ENCODE data around the gene ACTN4. TPM values are rescaled to one million over a fixed set of nuclear protein-coding genes. Genes with fewer than 3 reads are reported as not detected.

ACTN4 gene
- total and polyA plus RNA-seq, 2 of the 4 experiments (the other 2 are of a cell fraction) = 541 to 659 TPM

DNA sequence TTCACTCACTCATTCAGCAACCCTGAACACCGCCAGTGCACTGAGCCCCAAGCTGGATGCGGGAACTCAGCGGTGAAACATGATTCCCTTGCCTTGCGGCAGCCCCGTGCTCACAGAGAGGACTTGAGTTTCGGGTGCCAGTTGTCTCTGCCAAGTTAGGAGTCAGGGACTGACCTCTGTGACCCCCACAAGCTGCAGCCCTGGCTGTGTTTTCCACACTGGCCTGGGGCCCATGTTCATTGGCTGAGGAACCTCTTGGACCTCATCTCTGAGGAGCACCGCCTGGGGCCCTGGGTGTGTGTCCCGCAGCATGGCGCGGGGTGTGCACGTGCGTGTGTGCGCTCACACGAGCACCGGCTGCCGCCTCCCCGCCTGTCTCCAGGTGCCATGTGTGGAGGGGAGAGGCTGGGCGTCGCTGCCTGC is 65.8 kb downstream of the ACTN4 start (continued):
- no peak for TF ChIP-seq MXI1 (IDR thresholded peaks at IDR 0.05; ENCODE audit: borderline replicate concordance, low read depth, low read length)
- TF ChIP-seq, protein P1, sequence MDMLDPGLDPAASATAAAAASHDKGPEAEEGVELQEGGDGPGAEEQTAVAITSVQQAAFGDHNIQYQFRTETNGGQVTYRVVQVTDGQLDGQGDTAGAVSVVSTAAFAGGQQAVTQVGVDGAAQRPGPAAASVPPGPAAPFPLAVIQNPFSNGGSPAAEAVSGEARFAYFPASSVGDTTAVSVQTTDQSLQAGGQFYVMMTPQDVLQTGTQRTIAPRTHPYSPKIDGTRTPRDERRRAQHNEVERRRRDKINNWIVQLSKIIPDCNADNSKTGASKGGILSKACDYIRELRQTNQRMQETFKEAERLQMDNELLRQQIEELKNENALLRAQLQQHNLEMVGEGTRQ (IDR thresholded peaks at IDR 0.05; ENCODE audit: low read depth, low read length) = no peak
- TF ChIP-seq POLR2A (IDR thresholded peaks at IDR 0.05; ENCODE audit: low read depth, low read length) = no peak
- TF ChIP-seq SMC3 (IDR thresholded peaks at IDR 0.05; ENCODE audit: low read depth, low read length) = no peak

GRCh38 chr19:38713865-38714264 is 66.4 kb downstream of the ACTN4 start:
- peak overlapping the region; percentile 40; the same call in 1 of the 2 replicates for H3K27ac ChIP-seq (ENCODE audit: insufficient read depth, low read length)
- BruUV-seq (replicated peaks) = no TSS peak
- no peak for ATAC-seq (ENCODE audit: low read depth)
- ChIA-PET CTCF (no interaction called here), POLR2A (ENCODE audit: unreplicated experiment) (no interaction called here)
- no peak overlapping the region for H3K56ac ChIP-seq (ENCODE audit: extremely low read depth, insufficient read depth, low read length)
- no peak overlapping the region for H3K14ac ChIP-seq (replicated peaks; ENCODE audit: low read depth, low read length)
- intact Hi-C loops (cut with micrococcal nuclease) (no loop called here), dilution Hi-C loops (cut with HindIII; ENCODE audit: low sequenced_read_pairs, unreplicated experiment) (no loop called here), in situ Hi-C loops (cut with MboI; ENCODE audit: low sequenced_read_pairs) (no loop called here)
- H4K5ac ChIP-seq (ENCODE audit: low read depth, low read length) = peak overlapping the region; percentile 13; the same call in 1 of the 2 replicates
- H3K4ac ChIP-seq (ENCODE audit: low read depth, low read length) = peak overlapping the region; percentile 43; the same call in 1 of the 2 replicates
- H3K27me3 ChIP-seq (ENCODE audit: control insufficient read depth, insufficient read depth, low read length) = no peaks in the 10 kb centered on the region
- peak overlapping the region; percentile 41; the same call in 1 of the 2 replicates for H4K91ac ChIP-seq (ENCODE audit: insufficient read depth, low read depth, low read length)
- H2AK9ac ChIP-seq (replicated peaks; ENCODE audit: low read depth, low read length, poor library complexity) = peak overlapping the region; percentile 58
- H2AFZ ChIP-seq (replicated peaks; ENCODE audit: low read length, poor library complexity) = peak overlapping the region; percentile 23
- peaks cover 35% of the 10 kb centered on the region for H3K4me1 ChIP-seq (ENCODE audit: control insufficient read depth, insufficient read depth, low read length)
- no peak overlapping the region for H3K18ac ChIP-seq (ENCODE audit: low read depth, low read length)
- H4K20me1 ChIP-seq (ENCODE audit: insufficient read depth, low read length) = peaks cover 38% of the 10 kb centered on the region
- no peak overlapping the region for H2BK20ac ChIP-seq (ENCODE audit: low read depth, low read length)
- H3K4me3 ChIP-seq (ENCODE audit: insufficient read depth, low read depth, low read length) = no peak overlapping the region
- H3K9me3 ChIP-seq (ENCODE audit: control insufficient read depth, insufficient read depth, low read length) = no peaks in the 10 kb centered on the region
- peak overlapping the region; percentile 78; the same call in 1 of the 2 replicates for H3K23ac ChIP-seq (ENCODE audit: low read depth, low read length)
- H2AK5ac ChIP-seq (ENCODE audit: low read depth, low read length) = peak overlapping the region; percentile 76
- H4K8ac ChIP-seq (ENCODE audit: low read depth in 2 of 2, low read length in 2 of 2) = peak overlapping the region in 1 of 2 experiments; percentile 52; a peak in 1 of 4 replicates
- no peak overlapping the region for H2BK120ac ChIP-seq (ENCODE audit: low read depth, low read length)
- no peak overlapping the region for H3K9ac ChIP-seq (ENCODE audit: low read depth, low read length)
- TF ChIP-seq CEBPB (IDR thresholded peaks at IDR 0.05; ENCODE audit: low read depth, low read length) (no peak), RCOR1 (IDR thresholded peaks at IDR 0.05; ENCODE audit: insufficient replicate concordance, low read length) (no peak), CHD1 (IDR thresholded peaks at IDR 0.05; ENCODE audit: low read depth, low read length) (no peak), RAD21 (IDR thresholded peaks at IDR 0.05; ENCODE audit: low read length) (no peak), NFE2L2 (IDR thresholded peaks at IDR 0.05; ENCODE audit: low read depth, low read length) (no peak)
- 100% methylated on average over 1 of the region's 14 CpGs; no CpG with 5 or more reads in 1 of the 2 experiments for WGBS, 2 experiments (ENCODE audit: extremely low coverage in 2 of 2, insufficient read length in 1 of 2)
- DNase-seq = no peak
- peaks cover 80% of the 10 kb centered on the region for H3K36me3 ChIP-seq (ENCODE audit: control insufficient read depth, insufficient read depth, low read length)
- H2BK15ac ChIP-seq (ENCODE audit: low read depth, low read length) = no peak overlapping the region
- no peak overlapping the region for H3K4me2 ChIP-seq (ENCODE audit: low read depth, low read length)
- peak overlapping the region; percentile 30 for H2BK5ac ChIP-seq (ENCODE audit: low read depth, low read length, poor library complexity, severe bottlenecking)
- peaks cover 23% of the 10 kb centered on the region; the same call in 1 of the 2 replicates for H3K9me1 ChIP-seq (ENCODE audit: insufficient read depth, low read length)
- peaks cover 42 to 87% of the 10 kb centered on the region in 2 experiments for H3K79me1 ChIP-seq (ENCODE audit: low read depth in 1 of 2, low read length in 2 of 2)

Data from IMR-90 (cell line).